Measurements from ENCODE around the gene RNF113B. TPM values are rescaled to one million over a fixed set of nuclear protein-coding genes. Genes with fewer than 3 reads are reported as not detected.

Gene RNF113B
- polyA plus RNA-seq, 2 of the 4 experiments (the other 2 are of a cell fraction), result not detected

DNA sequence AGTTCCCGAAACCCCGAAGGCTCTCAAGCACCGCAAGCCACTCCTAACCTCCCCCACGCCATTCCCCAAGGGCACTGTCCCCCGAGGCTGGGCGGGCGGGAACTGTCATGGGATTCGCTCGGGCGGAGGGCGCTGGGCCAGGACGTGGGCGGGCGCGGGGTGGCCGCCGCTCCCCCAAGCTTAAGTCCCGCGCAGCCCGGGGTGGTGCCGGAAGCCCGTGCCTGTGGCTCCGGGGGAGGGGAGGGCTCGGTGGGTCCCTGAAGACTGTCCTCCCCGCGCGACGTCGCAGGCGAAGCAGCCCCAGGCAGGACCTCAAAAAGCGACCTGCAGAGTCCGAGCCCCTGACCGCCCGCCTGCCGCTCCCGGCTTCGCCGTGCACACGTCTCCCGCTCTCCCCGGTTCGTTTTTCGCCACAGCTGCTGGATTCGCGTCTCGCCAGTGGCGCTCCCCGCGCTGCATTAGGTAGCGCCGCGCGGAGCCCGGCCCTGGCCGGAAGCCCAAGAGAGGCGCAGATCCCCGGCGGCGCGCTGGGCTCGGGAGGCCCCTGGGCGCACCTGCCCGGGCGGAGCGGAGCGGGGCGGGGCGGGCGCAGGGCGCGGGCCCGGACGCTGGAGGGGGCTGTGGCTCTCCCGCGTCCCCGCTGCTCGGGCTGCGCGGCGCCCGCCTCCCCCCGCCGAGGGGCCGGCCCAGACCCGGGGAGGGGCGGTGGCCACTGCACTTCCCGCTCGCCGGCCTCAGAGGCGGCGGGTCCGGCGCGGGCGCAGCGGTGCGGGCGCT, 34.5 kb downstream of the RNF113B start, which contains the start of gene FARP1:
Gene FARP1 (plus strand): TSS at position 715 of the 777 bp plus-strand sequence. CDS start 70,149 bp downstream, outside the sequence.
- ATAC-seq (peak; percentile 92 to 95), FAIRE-seq (no peak), DNase-seq (ENCODE audit: low read depth in 1 of 2, low spot score in 1 of 2) (peak; percentile 48 to 54)
- no peaks in the 10 kb centered on the region for H3K9me3 ChIP-seq
- POLR2A ChIA-PET, result no interaction called here
- TF ChIP-seq HEYL (CRISPR knock-in tag; IDR thresholded peaks at IDR 0.05) (no peak), MAX (IDR thresholded peaks at IDR 0.05) (peak; percentile 47; the same call in 1 of the 2 replicates), CTCF (IDR thresholded peaks at IDR 0.05) (peak; percentile 50), HOXA7 (CRISPR knock-in tag; IDR thresholded peaks at IDR 0.05) (no peak), HDAC2 (IDR thresholded peaks at IDR 0.05) (no peak), RAD21 (conservative IDR thresholded peaks at IDR 0.05 in 1 of 2, IDR thresholded peaks at IDR 0.05 in 1 of 2) (peak; percentile 12 to 64; a peak in 3 of 5 replicates), KDM1A (IDR thresholded peaks at IDR 0.05; ENCODE audit: low read depth) (no peak), FOSL2 (IDR thresholded peaks at IDR 0.05) (no peak), FOSL2 (CRISPR knock-in tag; IDR thresholded peaks at IDR 0.05) (no peak), NPAS2 (CRISPR knock-in tag; IDR thresholded peaks at IDR 0.05; ENCODE audit: borderline replicate concordance) (no peak), SMC3 (IDR thresholded peaks at IDR 0.05) (peak; percentile 38; the same call in 2 of the 3 replicates), CEBPB (IDR thresholded peaks at IDR 0.05) (no peak), POLR2A (IDR thresholded peaks at IDR 0.05; ENCODE audit: low read length) (no peak), HOXB5 (CRISPR knock-in tag; IDR thresholded peaks at IDR 0.05) (no peak), PHF8 (IDR thresholded peaks at IDR 0.05; ENCODE audit: borderline replicate concordance, low read depth) (peak; percentile 18; the same call in 1 of the 2 replicates), JUN (IDR thresholded peaks at IDR 0.05) (peak in 1 of 2 experiments; percentile 43; a peak in 1 of 5 replicates)
- TF ChIP-seq, protein P1, sequence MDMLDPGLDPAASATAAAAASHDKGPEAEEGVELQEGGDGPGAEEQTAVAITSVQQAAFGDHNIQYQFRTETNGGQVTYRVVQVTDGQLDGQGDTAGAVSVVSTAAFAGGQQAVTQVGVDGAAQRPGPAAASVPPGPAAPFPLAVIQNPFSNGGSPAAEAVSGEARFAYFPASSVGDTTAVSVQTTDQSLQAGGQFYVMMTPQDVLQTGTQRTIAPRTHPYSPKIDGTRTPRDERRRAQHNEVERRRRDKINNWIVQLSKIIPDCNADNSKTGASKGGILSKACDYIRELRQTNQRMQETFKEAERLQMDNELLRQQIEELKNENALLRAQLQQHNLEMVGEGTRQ (IDR thresholded peaks at IDR 0.05), result no peak
- WGBS (ENCODE audit: missing lambda C conversion rate), result 87% methylated on average over 4 of the region's 98 CpGs
- peak within 1 kb of the TSS; percentile 81 for H3K4me2 ChIP-seq
- peaks cover 17% of the 10 kb centered on the region; the same call in 2 of the 3 replicates for H3K4me1 ChIP-seq
- H3K27ac ChIP-seq, result peak within 1 kb of the TSS; percentile 86 to 91
- CTCF ChIA-PET, result interaction anchor here (0.5 to 1.3 kb wide), 4 partner anchors 11 to 299 kb away, joined by 3 read pairs; no protein-coding TSS in a partner anchor
- peak within 1 kb of the TSS; percentile 96 for H3K4me3 ChIP-seq

- DNase-seq (ENCODE audit: low read depth in 1 of 2, low spot score in 1 of 2) (no peak), ATAC-seq (no peak; a peak in 1 of 6 replicates), FAIRE-seq (no peak)
- no peak for TF ChIP-seq FOSL2 (IDR thresholded peaks at IDR 0.05)
- TF ChIP-seq FOSL2 (CRISPR knock-in tag; IDR thresholded peaks at IDR 0.05), result no peak
- TF ChIP-seq GATA3 (IDR thresholded peaks at IDR 0.05; ENCODE audit: borderline replicate concordance), result no peak
- TF ChIP-seq NPAS2 (CRISPR knock-in tag; IDR thresholded peaks at IDR 0.05; ENCODE audit: borderline replicate concordance), result no peak
- TF ChIP-seq HDAC2 (IDR thresholded peaks at IDR 0.05), result no peak
- no peak for TF ChIP-seq TP53 (CRISPR knock-in tag; IDR thresholded peaks at IDR 0.05)
- TF ChIP-seq ZNF302 (CRISPR knock-in tag; IDR thresholded peaks at IDR 0.05), result no peak
- TF ChIP-seq JUN (IDR thresholded peaks at IDR 0.05), result no peak
- no peak for TF ChIP-seq FOSB (CRISPR knock-in tag; IDR thresholded peaks at IDR 0.05)
- TF ChIP-seq BHLHE40 (IDR thresholded peaks at IDR 0.05; ENCODE audit: low read depth, low read length), result no peak
- TF ChIP-seq RNF2 (IDR thresholded peaks at IDR 0.05; ENCODE audit: borderline replicate concordance, low read depth), result no peak
- POLR2A ChIA-PET, result no interaction called here
- Histone ChIP-seq H3K4me3 (peak overlapping the region; percentile 96), H3K9me3 (no peaks in the 10 kb centered on the region), H3K27ac (peak overlapping the region; percentile 86 to 91; a peak in 5 of 6 replicates), H3K4me2 (peak overlapping the region; percentile 81), H3K4me1 (peaks cover 12% of the 10 kb centered on the region; the same call in 2 of the 3 replicates)
- CTCF ChIA-PET, result interaction anchor here (0.5 to 1.3 kb wide), 4 partner anchors 10 to 300 kb away, joined by 3 read pairs; no protein-coding TSS in a partner anchor
- 90% methylated on average over 25 of the region's 27 CpGs for WGBS (ENCODE audit: missing lambda C conversion rate)
Measured at GRCh38 chr13:98141509-98142379, 35.3 kb downstream of the RNF113B start.
